ENCODE results near the gene NUBPL.

DNA sequence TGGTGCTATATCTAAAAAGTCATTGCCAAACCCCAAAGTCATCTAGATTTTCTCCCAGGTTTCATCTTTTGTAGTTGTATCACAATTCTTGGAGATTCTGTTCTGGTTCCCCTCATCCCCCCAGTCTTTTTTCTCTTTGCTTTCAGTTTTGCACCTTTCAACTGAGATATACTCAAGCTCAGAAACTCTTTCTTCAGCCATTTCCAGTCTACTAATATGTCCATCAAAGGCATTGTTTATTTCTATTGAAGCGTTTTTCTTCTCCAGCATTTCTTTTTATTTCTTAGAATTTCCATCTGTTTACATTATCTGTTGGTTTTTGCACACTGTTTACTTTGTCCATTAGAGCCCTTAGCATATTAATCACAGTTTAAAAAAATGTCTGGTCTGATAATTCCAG is 179.5 kb downstream of the NUBPL start:
- no peak for TF ChIP-seq POLR2A (IDR thresholded peaks at IDR 0.05; ENCODE audit: low read length)
- no peak for TF ChIP-seq GATA1 (IDR thresholded peaks at IDR 0.05; ENCODE audit: low read depth, low read length)
